HEK293 (cell line): ENCODE data around the gene PALD1.

ENCODE experiments used
- CTCF ChIA-PET: fragments of 350-600 bp; formaldehyde crosslinking; extraction: SDS; loops from one replicate; lab custom pipeline; 2021; ENCODE audit warnings: antibody characterized with exemption; lab: Yijun Ruan, JAX
- POLR2A ChIA-PET: fragments of 300-600 bp; formaldehyde crosslinking; extraction: SDS; loops from one replicate; lab custom pipeline; 2020; ENCODE audit warnings: antibody characterized with exemption, inconsistent platforms; lab: Yijun Ruan, JAX
- H3K27ac ChIP-seq: fragments of 200-500 bp; sonication (Bioruptor generic); 2 replicates; pipeline ENCODE4 v1.5.1; 2014; ENCODE audit warnings: low read depth, low read length, control low read depth, inconsistent platforms; ENCODE audit errors: extremely low read depth
- H3K36me3 ChIP-seq, 2 experiments: fragments of 200-500 bp in 1 of 2; sonication (Bioruptor generic) in 1 of 2; 1 replicate in 1 of 2; 2 replicates in 1 of 2; pipeline ENCODE4 v1.5.1; 2014 to 2017; ENCODE audit warnings: inconsistent platforms in 2 of 2, low read length in 2 of 2; ENCODE audit not compliant: control insufficient read depth in 2 of 2, insufficient read depth in 1 of 2
- H3K4me1 ChIP-seq: fragments of 200-500 bp; sonication (Bioruptor generic); 2 replicates; pipeline ENCODE4 v1.5.1; 2014; ENCODE audit warnings: mild to moderate bottlenecking, low read length, inconsistent platforms; ENCODE audit not compliant: control insufficient read depth, insufficient read depth
- H3K4me3 ChIP-seq: 2 replicates; pipeline ENCODE4 v1.5.1; 2011; ENCODE audit warnings: low read depth, mild to moderate bottlenecking, control low read depth, low read length, moderate library complexity
- H3K9me3 ChIP-seq: fragments of 200-500 bp; sonication (Bioruptor generic); 2 replicates; pipeline ENCODE4 v1.5.1; 2014; ENCODE audit warnings: low read depth, low read length, inconsistent platforms; ENCODE audit not compliant: control insufficient read depth, insufficient read depth
- GLIS1 ChIP-seq: fragments of 450-650 bp; formaldehyde crosslinking; IDR thresholded peaks from 2 replicates; pipeline ENCODE4 v1.5.1; 2016; ENCODE audit warnings: missing biosample characterization, missing genetic modification characterization
- HOXA7 ChIP-seq: sonication (generic); formaldehyde crosslinking; IDR thresholded peaks from 2 replicates; pipeline ENCODE4 v1.8.1; 2022; ENCODE audit warnings: missing genetic modification reagents, borderline replicate concordance
- KLF16 ChIP-seq: fragments of 450-650 bp; formaldehyde crosslinking; IDR thresholded peaks from 2 replicates; pipeline ENCODE4 v1.5.1; 2017; ENCODE audit warnings: missing biosample characterization, missing genetic modification characterization
- KLF17 ChIP-seq: fragments of 450-650 bp; formaldehyde crosslinking; IDR thresholded peaks from 2 replicates; pipeline ENCODE4 v1.5.1; 2016; ENCODE audit warnings: missing biosample characterization, missing genetic modification characterization
- MEIS1 ChIP-seq: sonication (generic); formaldehyde crosslinking; IDR thresholded peaks from 2 replicates; pipeline ENCODE4 v1.8.1; 2022; ENCODE audit warnings: missing genetic modification reagents, mild to moderate bottlenecking, borderline replicate concordance
- OSR2 ChIP-seq: fragments of 450-650 bp; formaldehyde crosslinking; IDR thresholded peaks from 2 replicates; pipeline ENCODE4 v1.5.1; 2016; ENCODE audit warnings: missing biosample characterization, missing genetic modification characterization
- PATZ1 ChIP-seq: fragments of 450-650 bp; formaldehyde crosslinking; IDR thresholded peaks from 2 replicates; pipeline ENCODE4 v1.5.1; 2016; ENCODE audit warnings: missing biosample characterization, missing genetic modification characterization
- RBAK ChIP-seq: fragments of 450-650 bp; formaldehyde crosslinking; IDR thresholded peaks from 2 replicates; pipeline ENCODE4 v1.5.1; 2016; ENCODE audit warnings: missing biosample characterization, missing genetic modification characterization
- SALL2 ChIP-seq: fragments of 450-650 bp; formaldehyde crosslinking; IDR thresholded peaks from 2 replicates; pipeline ENCODE4 v1.5.0; 2017; ENCODE audit warnings: missing biosample characterization, mild to moderate bottlenecking, missing genetic modification characterization, borderline replicate concordance
- ZFP37 ChIP-seq: fragments of 450-650 bp; formaldehyde crosslinking; IDR thresholded peaks from 2 replicates; pipeline ENCODE4 v1.5.1; 2016; ENCODE audit warnings: missing biosample characterization, missing genetic modification characterization
- ZNF114 ChIP-seq: fragments of 450-650 bp; formaldehyde crosslinking; IDR thresholded peaks from 2 replicates; pipeline ENCODE4 v1.5.0; 2017; ENCODE audit warnings: missing biosample characterization, missing genetic modification characterization
- ZNF221 ChIP-seq: fragments of 450-650 bp; formaldehyde crosslinking; IDR thresholded peaks from 2 replicates; pipeline ENCODE4 v1.5.1; 2017; ENCODE audit warnings: missing biosample characterization, missing genetic modification characterization, borderline replicate concordance
- ZNF23 ChIP-seq: fragments of 450-650 bp; formaldehyde crosslinking; IDR thresholded peaks from 2 replicates; pipeline ENCODE4 v1.5.1; 2016; ENCODE audit warnings: missing biosample characterization, missing genetic modification characterization, borderline replicate concordance
- ZNF239 ChIP-seq: fragments of 450-650 bp; formaldehyde crosslinking; IDR thresholded peaks from 2 replicates; pipeline ENCODE4 v1.5.1; 2016; ENCODE audit warnings: missing biosample characterization, missing genetic modification characterization
- ZNF24 ChIP-seq: fragments of 450-650 bp; formaldehyde crosslinking; IDR thresholded peaks from 2 replicates; pipeline ENCODE4 v1.5.1; 2016; ENCODE audit warnings: missing biosample characterization, missing genetic modification characterization
- ZNF335 ChIP-seq: fragments of 450-650 bp; formaldehyde crosslinking; conservative IDR thresholded peaks from 2 replicates; pipeline ENCODE4 v1.5.1; 2016; ENCODE audit warnings: missing biosample characterization, missing genetic modification characterization
- ZNF48 ChIP-seq: fragments of 450-650 bp; formaldehyde crosslinking; IDR thresholded peaks from 2 replicates; pipeline ENCODE4 v1.5.1; 2016; ENCODE audit warnings: missing biosample characterization, missing genetic modification characterization
- ZNF626 ChIP-seq: fragments of 450-650 bp; sonication (Bioruptor Pico); formaldehyde crosslinking; IDR thresholded peaks from 2 replicates; pipeline ENCODE4 v1.5.1; 2018; ENCODE audit warnings: missing biosample characterization, missing genetic modification characterization, inconsistent platforms
- ZNF658 ChIP-seq: fragments of 450-650 bp; formaldehyde crosslinking; IDR thresholded peaks from 2 replicates; pipeline ENCODE4; 2016; ENCODE audit warnings: missing biosample characterization, missing genetic modification characterization
- ZNF701 ChIP-seq: fragments of 450-650 bp; formaldehyde crosslinking; IDR thresholded peaks from 2 replicates; pipeline ENCODE4 v1.5.1; 2016; ENCODE audit warnings: missing biosample characterization, missing genetic modification characterization
- ZNF776 ChIP-seq: fragments of 450-650 bp; formaldehyde crosslinking; IDR thresholded peaks from 2 replicates; pipeline ENCODE4 v1.5.0; 2017; ENCODE audit warnings: missing biosample characterization, missing genetic modification characterization, borderline replicate concordance
- ZNF777 ChIP-seq: fragments of 450-650 bp; formaldehyde crosslinking; IDR thresholded peaks from 2 replicates; pipeline ENCODE4 v1.5.1; 2017; ENCODE audit warnings: missing biosample characterization, missing genetic modification characterization, borderline replicate concordance
- ZNF785 ChIP-seq: fragments of 450-650 bp; formaldehyde crosslinking; IDR thresholded peaks from 2 replicates; pipeline ENCODE4 v1.5.1; 2016; ENCODE audit warnings: missing biosample characterization, missing genetic modification characterization
- ZNF837 ChIP-seq: fragments of 450-650 bp; formaldehyde crosslinking; IDR thresholded peaks from 2 replicates; pipeline ENCODE4 v1.5.1; 2016; ENCODE audit warnings: missing biosample characterization, missing genetic modification characterization
- TF ChIP-seq, protein P1 (sequence below): fragments of 450-650 bp; formaldehyde crosslinking; IDR thresholded peaks from 2 replicates; pipeline ENCODE4 v1.5.1; 2016; ENCODE audit warnings: missing biosample characterization, missing genetic modification characterization
- TF ChIP-seq, protein P2 (sequence below): IDR thresholded peaks from 2 replicates; pipeline ENCODE4 v1.6.1; 2011; ENCODE audit warnings: mild to moderate bottlenecking, low read depth, low read length, borderline replicate concordance

PALD1 gene

DNA sequence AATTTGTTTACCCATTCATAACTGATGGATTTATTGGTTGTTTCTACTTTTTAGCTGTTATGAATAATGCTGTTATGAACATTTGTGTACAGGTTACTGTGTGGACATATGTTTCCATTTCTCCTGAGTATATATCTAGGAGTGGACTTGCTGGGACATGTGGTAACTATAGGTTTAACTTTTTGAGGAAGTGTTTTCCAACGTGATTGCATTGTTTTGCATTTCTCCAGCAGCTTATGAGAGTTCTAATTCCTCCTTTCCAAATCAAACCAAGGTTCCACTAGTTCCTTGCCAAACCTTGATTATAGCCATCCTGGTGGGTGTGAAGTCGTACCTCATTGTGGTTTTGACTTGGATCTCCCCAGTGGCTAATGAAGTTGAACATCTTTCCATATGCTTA lies 126.6 kb downstream of the PALD1 start:
- no peak overlapping the region for H3K4me3 ChIP-seq
- POLR2A ChIA-PET: no interaction called here
- CTCF ChIA-PET: interaction anchor here (1.3 kb wide), 1 partner anchor 14 kb away, joined by 4 read pairs; no protein-coding TSS in a partner anchor
- H3K36me3 ChIP-seq: no peaks in the 10 kb centered on the region
- no peaks in the 10 kb centered on the region for H3K9me3 ChIP-seq
- no peak for TF ChIP-seq ZNF335 (tag by site-specific recombination)
- TF ChIP-seq, protein P1, sequence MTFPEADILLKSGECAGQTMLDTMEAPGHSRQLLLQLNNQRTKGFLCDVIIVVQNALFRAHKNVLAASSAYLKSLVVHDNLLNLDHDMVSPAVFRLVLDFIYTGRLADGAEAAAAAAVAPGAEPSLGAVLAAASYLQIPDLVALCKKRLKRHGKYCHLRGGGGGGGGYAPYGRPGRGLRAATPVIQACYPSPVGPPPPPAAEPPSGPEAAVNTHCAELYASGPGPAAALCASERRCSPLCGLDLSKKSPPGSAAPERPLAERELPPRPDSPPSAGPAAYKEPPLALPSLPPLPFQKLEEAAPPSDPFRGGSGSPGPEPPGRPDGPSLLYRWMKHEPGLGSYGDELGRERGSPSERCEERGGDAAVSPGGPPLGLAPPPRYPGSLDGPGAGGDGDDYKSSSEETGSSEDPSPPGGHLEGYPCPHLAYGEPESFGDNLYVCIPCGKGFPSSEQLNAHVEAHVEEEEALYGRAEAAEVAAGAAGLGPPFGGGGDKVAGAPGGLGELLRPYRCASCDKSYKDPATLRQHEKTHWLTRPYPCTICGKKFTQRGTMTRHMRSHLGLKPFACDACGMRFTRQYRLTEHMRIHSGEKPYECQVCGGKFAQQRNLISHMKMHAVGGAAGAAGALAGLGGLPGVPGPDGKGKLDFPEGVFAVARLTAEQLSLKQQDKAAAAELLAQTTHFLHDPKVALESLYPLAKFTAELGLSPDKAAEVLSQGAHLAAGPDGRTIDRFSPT: no peak
- no peak for TF ChIP-seq ZNF221 (tag by site-specific recombination)
- TF ChIP-seq KLF17: no peak
- no peak for TF ChIP-seq ZNF626 (tag by site-specific recombination)
- no peak for TF ChIP-seq ZNF23
- TF ChIP-seq ZNF785 (tag by site-specific recombination): no peak
- H3K4me1 ChIP-seq: no peaks in the 10 kb centered on the region
- no peak overlapping the region for H3K27ac ChIP-seq

- no peaks in the 10 kb centered on the region for H3K36me3 ChIP-seq
- no peaks in the 10 kb centered on the region for H3K4me1 ChIP-seq
- TF ChIP-seq KLF16 (tag by site-specific recombination) (no peak), ZNF24 (tag by site-specific recombination) (no peak), ZNF48 (tag by site-specific recombination) (no peak), HOXA7 (CRISPR knock-in tag) (no peak), ZNF777 (no peak), ZFP37 (no peak), PATZ1 (no peak), SALL2 (tag by site-specific recombination) (no peak), GLIS1 (tag by site-specific recombination) (no peak), ZNF114 (tag by site-specific recombination) (no peak), ZNF658 (tag by site-specific recombination) (no peak), ZNF776 (tag by site-specific recombination) (no peak), MEIS1 (CRISPR knock-in tag) (no peak), ZNF701 (tag by site-specific recombination) (no peak), RBAK (tag by site-specific recombination) (no peak), ZNF239 (no peak), ZNF837 (tag by site-specific recombination) (no peak), OSR2 (tag by site-specific recombination) (no peak)
- TF ChIP-seq, protein P2, sequence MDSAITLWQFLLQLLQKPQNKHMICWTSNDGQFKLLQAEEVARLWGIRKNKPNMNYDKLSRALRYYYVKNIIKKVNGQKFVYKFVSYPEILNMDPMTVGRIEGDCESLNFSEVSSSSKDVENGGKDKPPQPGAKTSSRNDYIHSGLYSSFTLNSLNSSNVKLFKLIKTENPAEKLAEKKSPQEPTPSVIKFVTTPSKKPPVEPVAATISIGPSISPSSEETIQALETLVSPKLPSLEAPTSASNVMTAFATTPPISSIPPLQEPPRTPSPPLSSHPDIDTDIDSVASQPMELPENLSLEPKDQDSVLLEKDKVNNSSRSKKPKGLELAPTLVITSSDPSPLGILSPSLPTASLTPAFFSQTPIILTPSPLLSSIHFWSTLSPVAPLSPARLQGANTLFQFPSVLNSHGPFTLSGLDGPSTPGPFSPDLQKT: no peak
- ChIA-PET CTCF (no interaction called here), POLR2A (no interaction called here)
- no peak overlapping the region for H3K4me3 ChIP-seq
- H3K27ac ChIP-seq: no peak overlapping the region
- H3K9me3 ChIP-seq: no peaks in the 10 kb centered on the region; the same call in 1 of the 2 replicates
Measured at GRCh38 chr10:70607936-70608335, 129.4 kb downstream of the PALD1 start.
